H9 (cell line): ENCODE results near the gene SLC35B1. TPM values are rescaled to one million over a fixed set of nuclear protein-coding genes. Genes with fewer than 3 reads are reported as not detected.

Source experiments
- DNase-seq: peaks from one replicate; pipeline ENCODE4 v3.0.0-alpha.2; 2017
- H2AFZ ChIP-seq: one replicate; pipeline ENCODE4 v1.6.1; 2013; ENCODE audit warnings: mild to moderate bottlenecking, low read length, control low read depth, moderate library complexity
- H2AK5ac ChIP-seq: 2 replicates; pipeline ENCODE4 v1.6.1; 2013; ENCODE audit warnings: low read length, control low read depth, mixed read lengths; ENCODE audit not compliant: insufficient read length
- H2BK120ac ChIP-seq: one replicate; pipeline ENCODE4 v1.6.1; 2013; ENCODE audit warnings: low read depth, mild to moderate bottlenecking, low read length, control low read depth, inconsistent platforms; ENCODE audit not compliant: poor library complexity, severe bottlenecking
- H2BK12ac ChIP-seq: 2 replicates; pipeline ENCODE4 v1.6.1; 2013; ENCODE audit warnings: low read length, control low read depth, mixed read lengths, low read depth; ENCODE audit not compliant: insufficient read length
- H2BK15ac ChIP-seq: 2 replicates; pipeline ENCODE4 v1.6.1; 2013; ENCODE audit warnings: low read depth, low read length, control low read depth
- H2BK20ac ChIP-seq: one replicate; pipeline ENCODE4 v1.6.1; 2013; ENCODE audit warnings: low read depth, mild to moderate bottlenecking, low read length, control low read depth, inconsistent platforms; ENCODE audit not compliant: poor library complexity, severe bottlenecking
- H2BK5ac ChIP-seq: 2 replicates; pipeline ENCODE4 v1.6.1; 2013; ENCODE audit warnings: low read length, control low read depth, mixed read lengths; ENCODE audit not compliant: insufficient read length
- H3K14ac ChIP-seq: 2 replicates; pipeline ENCODE4 v1.6.1; 2013; ENCODE audit warnings: low read length, control low read depth; ENCODE audit not compliant: insufficient read depth
- H3K18ac ChIP-seq: 2 replicates; pipeline ENCODE4 v1.6.1; 2013; ENCODE audit warnings: low read depth, mild to moderate bottlenecking, mixed read lengths, low read length, control low read depth; ENCODE audit not compliant: insufficient read length
- H3K23ac ChIP-seq: 2 replicates; pipeline ENCODE4 v1.6.1; 2013; ENCODE audit warnings: low read length, control low read depth, mixed read lengths, low read depth; ENCODE audit not compliant: insufficient read length
- H3K23me2 ChIP-seq: 2 replicates; pipeline ENCODE4 v1.6.1; 2013; ENCODE audit warnings: low read depth, mild to moderate bottlenecking, mixed read lengths, low read length, control low read depth; ENCODE audit not compliant: insufficient read length, poor library complexity, severe bottlenecking
- H3K27ac ChIP-seq: 2 replicates; pipeline ENCODE4 v1.5.1; 2013; ENCODE audit warnings: low read length, control low read depth, mixed read lengths, low read depth; ENCODE audit not compliant: insufficient read length
- H3K27me3 ChIP-seq: 2 replicates; pipeline ENCODE4 v1.6.1; 2013; ENCODE audit warnings: low read length, control low read depth, inconsistent platforms; ENCODE audit not compliant: insufficient read depth
- H3K4ac ChIP-seq: 2 replicates; pipeline ENCODE4 v1.6.1; 2013; ENCODE audit warnings: low read depth, mild to moderate bottlenecking, control low read depth, inconsistent platforms, low read length, moderate library complexity
- H3K4me1 ChIP-seq: 2 replicates; pipeline ENCODE4 v1.6.1; 2013; ENCODE audit warnings: low read length, control low read depth, inconsistent platforms; ENCODE audit not compliant: insufficient read depth
- H3K4me2 ChIP-seq: 2 replicates; pipeline ENCODE4 v1.6.1; 2013; ENCODE audit warnings: low read length, control low read depth, mixed read lengths; ENCODE audit not compliant: insufficient read length, insufficient read depth
- H3K56ac ChIP-seq: 2 replicates; pipeline ENCODE4 v1.6.1; 2013; ENCODE audit warnings: low read depth, mild to moderate bottlenecking, mixed read lengths, low read length, control low read depth; ENCODE audit not compliant: insufficient read length
- H3K79me1 ChIP-seq: 2 replicates; pipeline ENCODE4 v1.6.1; 2013; ENCODE audit warnings: low read depth, mild to moderate bottlenecking, moderate library complexity, low read length, control low read depth, inconsistent platforms; ENCODE audit not compliant: insufficient read depth, poor library complexity, severe bottlenecking
- H3K79me2 ChIP-seq: 2 replicates; pipeline ENCODE4 v1.6.1; 2013; ENCODE audit warnings: low read length, control low read depth, inconsistent platforms; ENCODE audit not compliant: insufficient read depth
- H3K9ac ChIP-seq: 2 replicates; pipeline ENCODE4 v1.6.1; 2013; ENCODE audit warnings: low read length, control low read depth, mixed read lengths; ENCODE audit not compliant: insufficient read length; ENCODE audit errors: extremely low read depth
- H3K9me3 ChIP-seq: one replicate; pipeline ENCODE4 v1.6.1; 2013; ENCODE audit warnings: low read depth, low read length, inconsistent platforms; ENCODE audit not compliant: control insufficient read depth
- H3T11ph ChIP-seq: one replicate; pipeline ENCODE4 v1.6.1; 2013; ENCODE audit warnings: mild to moderate bottlenecking, low read length, control low read depth, inconsistent platforms
- H4K20me1 ChIP-seq: one replicate; pipeline ENCODE4 v1.6.1; 2013; ENCODE audit not compliant: control insufficient read depth, insufficient read length, insufficient read depth
- H4K5ac ChIP-seq: 2 replicates; pipeline ENCODE4 v1.6.1; 2013; ENCODE audit warnings: low read depth, mild to moderate bottlenecking, mixed read lengths, low read length, control low read depth; ENCODE audit not compliant: insufficient read length
- H4K8ac ChIP-seq: replicated peaks from 2 replicates; pipeline ENCODE4 v1.6.1; 2013; ENCODE audit warnings: low read length, control low read depth, mixed read lengths, low read depth; ENCODE audit not compliant: insufficient read length
- H4K91ac ChIP-seq: 2 replicates; pipeline ENCODE4 v1.6.1; 2013; ENCODE audit warnings: low read depth, mild to moderate bottlenecking, moderate library complexity, mixed read lengths, low read length, control low read depth; ENCODE audit not compliant: insufficient read length
- H3K27ac Mint-ChIP-seq, 3 experiments: 2 replicates in 2 of 3; 3 replicates in 1 of 3; pipeline ENCODE4 v1.8.0; 2020 to 2021; ENCODE audit warnings: mixed read lengths in 3 of 3, mild to moderate bottlenecking in 1 of 3, moderate library complexity in 1 of 3
- H3K27me3 Mint-ChIP-seq: 2 replicates; pipeline ENCODE4 v1.8.0; 2021; ENCODE audit warnings: low read depth, mild to moderate bottlenecking, moderate library complexity, mixed read lengths
- H3K36me3 Mint-ChIP-seq, 3 experiments: 2 replicates in 2 of 3; 3 replicates in 1 of 3; pipeline ENCODE4 v1.8.0; 2020 to 2021; ENCODE audit warnings: low read depth in 3 of 3, mixed read lengths in 3 of 3; ENCODE audit not compliant: insufficient read depth in 1 of 3
- H3K4me1 Mint-ChIP-seq, 2 experiments: 2 replicates each; pipeline ENCODE4 v1.8.0; 2020; ENCODE audit warnings: mixed read lengths in 2 of 2
- H3K4me3 Mint-ChIP-seq, 2 experiments: 2 replicates in 1 of 2; 3 replicates in 1 of 2; pipeline ENCODE4 v1.8.0; 2020 to 2021; ENCODE audit warnings: mild to moderate bottlenecking in 2 of 2, mixed read lengths in 2 of 2, moderate library complexity in 1 of 2
- H3K9me3 Mint-ChIP-seq, 2 experiments: 2 replicates in 1 of 2; 3 replicates in 1 of 2; pipeline ENCODE4 v1.8.0; 2020; ENCODE audit warnings: mild to moderate bottlenecking in 2 of 2, mixed read lengths in 2 of 2, moderate library complexity in 1 of 2
- CTCF ChIP-seq: fragments of 200-600 bp; sonication (generic); conservative IDR thresholded peaks from 3 replicates; pipeline ENCODE4 v1.8.0; 2021; ENCODE audit warnings: antibody characterized with exemption, mild to moderate bottlenecking
- WGBS: extraction: QIAGEN DNeasy Blood & Tissue Kit; methylation state at CpG from one replicate; pipeline ENCODE4 v1.1.7; 2013; ENCODE audit warnings: missing lambda C conversion rate, low lambda C conversion rate, mixed read lengths; ENCODE audit not compliant: insufficient read length; ENCODE audit errors: extremely low coverage; 5-methylcytosine and 5-hydroxymethylcytosine counted together
- total RNA-seq: library from RNA; stranded (reverse); gene quantifications from 2 replicates; pipeline ENCODE4 v1.2.1, GENCODE V29; 2021

Gene SLC35B1
- total RNA-seq, 1 experiment from 2014 or later, result 58.9 TPM

DNA sequence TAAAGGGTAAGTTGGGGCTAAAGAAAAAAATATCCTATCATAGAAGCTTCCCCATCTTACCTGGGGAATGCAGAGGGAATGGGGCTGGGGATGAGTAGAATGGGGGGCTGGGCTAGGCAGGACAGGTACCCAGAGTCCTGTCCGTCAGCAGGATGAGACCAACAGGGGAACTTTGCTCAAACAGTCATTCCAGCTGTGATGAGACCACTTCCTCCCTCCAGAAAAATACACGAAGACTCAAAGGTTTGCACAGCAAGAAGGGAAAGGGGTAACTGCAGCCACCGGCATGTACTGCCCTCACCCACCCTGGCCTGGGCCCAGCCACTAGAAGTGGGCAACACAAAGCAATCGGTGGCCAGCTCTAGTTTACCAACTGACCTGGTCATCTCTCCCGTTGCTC, 20.7 kb upstream of the SLC35B1 start:
- Histone ChIP-seq H4K91ac (no peak overlapping the region), H3K9ac (no peak overlapping the region), H2BK5ac (no peak overlapping the region), H3K56ac (no peak overlapping the region), H3K14ac (no peak overlapping the region), H3K4ac (no peak overlapping the region), H3K79me2 (no peaks in the 10 kb centered on the region), H2AK5ac (no peak overlapping the region), H2BK15ac (no peak overlapping the region), H2BK20ac (no peak overlapping the region), H3K4me1 (no peaks in the 10 kb centered on the region), H3K4me2 (no peak overlapping the region), H3T11ph (no peak overlapping the region), H4K5ac (no peak overlapping the region), H2AFZ (no peak overlapping the region), H2BK120ac (no peak overlapping the region), H3K9me3 (no peaks in the 10 kb centered on the region), H3K27ac (no peak overlapping the region), H3K23ac (no peak overlapping the region), H3K27me3 (no peaks in the 10 kb centered on the region), H3K23me2 (no peaks in the 10 kb centered on the region), H3K79me1 (peaks cover 5% of the 10 kb centered on the region), H3K18ac (no peak overlapping the region), H4K20me1 (peaks cover 2% of the 10 kb centered on the region), H2BK12ac (no peak overlapping the region), H4K8ac (no peak overlapping the region)
- DNase-seq, result no peak
- Mint-ChIP-seq H3K36me3 (peaks cover 24 to 30% (median 26%) of the 10 kb centered on the region in 3 experiments; a peak in 6 of 7 replicates), H3K27ac (no peak overlapping the region; a peak in 1 of 7 replicates), H3K4me1 (0 out of 4 replicates have a peak, but pooled peaks cover 0 to 3% of the 10 kb centered on the region in 2 experiments), H3K4me3 (no peak overlapping the region), H3K27me3 (no peaks in the 10 kb centered on the region; the same call in 1 of the 2 replicates), H3K9me3 (no peaks in the 10 kb centered on the region)
- no peak for TF ChIP-seq CTCF
- no CpG with 5 or more reads among the region's 5 CpGs for WGBS
